GM18861 (cell line): Measurements from ENCODE around the gene HLA-DRB1.
"Not testable (repeated sequence)": the region's sequence is repeated elsewhere in the genome, so short reads cannot be mapped to it uniquely, and the experiment has no call there.

Experiments
- ATAC-seq: cut with Tn5 transposase; IDR thresholded peaks from one replicate; pipeline ENCODE4 v1.9.1; 2021; ENCODE audit not compliant: unreplicated experiment

HLA-DRB1 gene

DNA sequence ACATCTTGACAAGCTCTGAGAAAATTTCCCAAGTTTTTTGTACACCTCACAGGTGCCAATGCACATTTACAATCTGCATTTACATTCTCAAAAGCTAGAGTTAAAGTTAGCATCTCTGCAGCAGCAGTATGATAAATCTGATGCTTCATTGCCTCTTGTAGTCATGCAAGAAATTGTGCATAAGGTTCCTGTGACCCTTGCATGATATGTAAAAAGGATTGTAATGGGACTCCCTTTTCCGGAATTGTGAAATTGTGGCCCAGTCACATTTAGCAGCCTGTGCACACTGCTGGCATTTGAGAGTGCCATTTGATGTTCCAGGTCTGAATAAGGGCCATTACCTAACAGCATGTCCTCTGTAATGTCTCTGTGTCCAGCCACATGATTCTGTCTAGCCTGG, 24.1 kb downstream of the HLA-DRB1 start:
- ATAC-seq: no peak

DNA sequence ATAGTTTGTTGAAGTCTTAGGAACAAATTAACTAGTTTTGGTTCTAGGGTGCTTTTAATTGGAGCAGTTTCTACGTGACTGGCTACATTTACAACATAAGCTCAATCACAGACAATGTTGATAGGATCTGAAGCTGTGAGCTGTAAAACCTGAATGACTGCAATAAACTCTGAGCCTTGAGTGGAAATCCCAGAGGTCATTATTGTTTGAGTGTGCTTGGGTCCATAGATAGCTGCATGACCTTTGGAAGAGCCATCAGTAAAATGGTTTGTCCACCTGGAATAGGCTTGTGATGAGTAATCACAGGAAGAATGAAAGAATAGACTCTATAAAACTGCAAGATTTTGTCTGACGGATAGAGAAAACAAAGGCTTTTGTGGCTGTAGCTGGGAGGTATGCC, 26.7 kb downstream of the HLA-DRB1 start:
- ATAC-seq: no peak

DNA sequence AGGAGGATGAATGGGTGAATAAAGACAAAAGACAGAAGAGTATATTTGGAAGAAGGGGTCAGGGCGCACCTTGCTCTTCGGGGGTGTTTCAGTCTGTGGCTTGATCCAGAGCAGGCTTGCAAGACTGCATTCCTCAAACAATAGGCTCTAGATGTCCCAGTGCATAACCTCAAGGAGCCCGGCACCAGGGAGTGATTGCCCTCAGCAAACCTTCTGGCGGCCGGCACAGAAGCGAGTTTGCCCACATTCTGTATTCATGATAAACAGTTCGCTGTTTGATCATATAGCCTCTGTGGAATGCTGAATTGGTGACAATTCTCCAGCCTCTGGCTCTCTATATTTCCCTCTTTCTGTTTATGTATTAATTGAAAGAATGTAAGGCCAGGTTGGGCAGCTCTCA, 29.9 kb downstream of the HLA-DRB1 start:
- no peak for ATAC-seq

DNA sequence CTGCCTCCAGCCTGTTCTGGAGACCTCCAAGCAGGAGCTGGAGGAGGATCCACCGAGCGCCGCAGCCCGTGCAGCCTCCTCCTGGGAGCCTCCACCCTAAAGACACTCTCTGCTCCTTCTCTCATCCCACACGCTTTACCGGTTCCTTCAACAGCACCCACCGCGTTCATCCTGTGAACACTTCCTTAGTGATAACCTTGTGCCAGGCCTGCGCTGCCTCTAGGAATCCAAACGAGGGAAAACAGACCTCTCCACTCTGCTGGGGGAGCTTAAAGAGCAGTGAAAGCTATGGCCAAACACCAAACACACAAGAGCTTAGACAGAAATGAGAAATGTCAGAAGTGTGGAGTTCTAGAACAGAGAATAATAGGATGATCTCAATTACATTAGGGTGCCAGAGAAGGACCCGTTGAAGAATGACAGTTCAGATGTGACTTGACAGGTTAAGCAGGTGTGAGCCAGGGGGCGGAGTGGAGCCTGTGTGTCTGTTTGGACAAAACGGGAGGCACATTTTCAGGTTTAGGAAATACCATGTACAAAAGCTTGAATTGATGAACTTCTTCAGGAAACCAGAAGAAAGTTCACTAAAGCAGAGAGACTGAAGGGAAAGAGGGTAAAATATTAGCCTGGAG, 31.1 kb downstream of the HLA-DRB1 start:
- no peak for ATAC-seq

DNA sequence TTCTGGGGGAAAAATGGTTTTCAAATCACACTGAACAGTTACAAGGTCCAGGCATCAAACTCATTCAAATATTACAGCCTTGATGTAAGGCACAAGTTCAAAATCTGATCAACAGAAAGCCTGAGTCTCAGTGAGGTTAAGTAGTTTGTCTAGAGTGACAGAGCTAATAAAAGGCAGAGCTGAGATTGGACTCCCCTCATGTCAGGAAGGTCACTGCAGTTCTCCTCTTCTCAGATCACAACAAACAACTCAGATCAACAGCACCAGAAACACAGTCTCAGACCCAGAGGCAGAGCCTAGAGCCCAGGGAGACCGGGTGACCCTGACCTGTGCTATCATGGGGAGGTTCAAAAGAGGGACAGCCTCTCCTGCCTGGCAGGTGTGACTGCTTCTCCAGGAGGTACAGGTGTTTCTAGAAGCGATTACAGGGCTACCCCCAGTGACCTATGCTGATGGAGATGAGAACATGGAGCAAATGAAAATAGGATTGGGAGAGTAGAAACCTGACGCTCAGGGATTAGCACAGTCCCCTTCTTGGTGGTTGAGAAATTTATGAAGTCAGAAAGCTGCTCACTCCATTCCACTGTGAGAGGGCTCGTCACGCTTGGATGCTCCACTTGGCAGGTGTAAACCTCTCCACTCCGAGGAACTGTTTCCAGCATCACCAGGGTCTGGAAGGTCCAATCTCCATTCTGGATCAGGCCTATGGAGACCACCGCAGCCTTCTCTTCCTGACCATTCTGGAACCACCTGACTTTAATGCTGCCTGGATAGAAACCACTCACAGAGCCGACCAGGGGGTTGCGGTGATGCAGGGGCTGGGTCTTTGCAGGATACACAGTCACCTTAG, 35.3 kb downstream of the HLA-DRB1 start:
- ATAC-seq: no peak

DNA sequence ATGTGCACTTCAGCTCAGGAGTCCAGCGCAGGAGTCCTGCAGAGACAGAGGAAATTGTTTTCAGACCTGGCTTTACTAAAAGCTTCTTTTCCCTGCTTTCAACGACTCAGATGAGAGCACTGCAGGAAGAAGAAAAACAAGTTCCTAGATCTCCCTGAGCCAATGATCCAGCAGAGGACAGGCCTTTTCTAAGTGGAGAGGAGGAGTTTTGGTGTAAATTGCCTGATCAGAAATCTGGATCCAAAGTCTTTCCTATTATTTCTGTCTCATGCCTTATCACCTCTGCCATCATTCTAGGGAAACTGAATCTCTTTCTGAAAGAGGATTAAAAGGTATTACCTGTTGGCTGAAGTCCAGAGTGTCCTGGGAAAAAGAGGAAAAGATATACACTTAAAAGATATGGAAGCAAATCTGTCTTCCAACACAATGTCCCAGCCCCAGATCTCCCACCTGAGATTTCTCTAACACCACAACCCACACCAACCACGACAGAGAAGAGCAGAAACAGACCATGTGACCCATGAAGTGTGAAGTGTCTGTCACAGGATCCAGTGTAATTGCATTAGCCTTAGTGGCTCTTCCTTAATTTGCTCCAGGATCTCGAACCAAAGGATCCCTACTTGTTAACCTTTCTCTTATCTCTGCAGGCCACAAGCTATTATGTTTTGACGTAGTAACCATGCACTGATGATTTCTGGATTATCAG, 36.5 kb downstream of the HLA-DRB1 start:
- ATAC-seq: no peak

DNA sequence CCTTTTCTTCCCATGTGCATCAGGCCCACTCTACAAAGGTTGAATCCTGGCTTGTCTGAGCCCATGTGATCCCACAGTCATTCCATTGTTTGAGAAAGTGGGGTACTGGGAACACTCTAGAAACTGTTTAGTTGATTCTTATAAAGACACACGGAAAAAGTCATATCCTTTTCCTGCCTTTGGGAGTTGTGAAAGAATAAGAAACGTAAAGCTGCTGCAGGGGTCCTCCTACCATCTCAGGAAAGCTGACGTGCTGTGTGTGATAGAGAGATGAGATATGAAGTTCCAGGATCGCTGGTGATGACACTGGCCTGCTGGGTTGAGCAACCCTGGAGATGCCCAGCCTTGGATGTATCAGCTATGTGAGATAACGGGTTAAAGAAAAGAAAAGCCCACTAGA, 38.2 kb downstream of the HLA-DRB1 start:
- no peak for ATAC-seq

DNA sequence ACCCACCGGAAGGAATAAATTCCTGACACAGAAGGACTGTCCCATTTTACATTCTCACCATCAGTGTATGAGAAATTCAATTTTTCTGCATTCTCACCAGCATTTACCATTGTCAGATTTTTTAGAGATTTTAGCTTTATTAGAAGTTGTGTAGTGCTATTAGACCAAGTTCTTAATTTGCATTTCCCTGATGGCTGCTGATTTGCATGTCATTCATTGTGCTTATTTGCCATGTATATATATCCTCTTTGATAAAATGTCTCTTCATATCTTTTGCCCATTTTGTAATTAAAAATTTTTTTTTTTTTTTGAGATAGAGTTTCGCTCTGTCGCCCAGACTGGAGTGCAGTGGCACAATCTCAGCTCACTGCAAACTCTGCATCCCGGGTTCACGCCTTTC, 49.8 kb downstream of the HLA-DRB1 start:
- no peak for ATAC-seq

DNA sequence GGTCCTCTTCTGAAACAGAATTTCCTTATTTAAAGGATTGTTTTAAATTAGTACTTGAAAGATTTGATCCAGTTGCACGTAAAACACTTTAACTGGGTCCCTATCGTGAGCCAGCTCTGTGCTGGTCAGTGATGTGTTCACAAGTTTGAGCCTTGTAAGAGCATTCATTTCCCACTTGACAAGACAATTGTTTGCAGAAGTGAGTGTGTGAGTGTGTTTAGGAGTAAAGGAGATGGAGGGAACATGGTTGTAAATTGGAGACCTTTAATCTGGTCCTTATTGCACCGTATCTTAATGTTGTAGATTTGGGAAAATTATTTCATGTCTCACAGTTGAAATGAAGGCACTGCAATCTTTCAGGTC, 59.2 kb downstream of the HLA-DRB1 start:
- not testable (repeated sequence) for ATAC-seq

DNA sequence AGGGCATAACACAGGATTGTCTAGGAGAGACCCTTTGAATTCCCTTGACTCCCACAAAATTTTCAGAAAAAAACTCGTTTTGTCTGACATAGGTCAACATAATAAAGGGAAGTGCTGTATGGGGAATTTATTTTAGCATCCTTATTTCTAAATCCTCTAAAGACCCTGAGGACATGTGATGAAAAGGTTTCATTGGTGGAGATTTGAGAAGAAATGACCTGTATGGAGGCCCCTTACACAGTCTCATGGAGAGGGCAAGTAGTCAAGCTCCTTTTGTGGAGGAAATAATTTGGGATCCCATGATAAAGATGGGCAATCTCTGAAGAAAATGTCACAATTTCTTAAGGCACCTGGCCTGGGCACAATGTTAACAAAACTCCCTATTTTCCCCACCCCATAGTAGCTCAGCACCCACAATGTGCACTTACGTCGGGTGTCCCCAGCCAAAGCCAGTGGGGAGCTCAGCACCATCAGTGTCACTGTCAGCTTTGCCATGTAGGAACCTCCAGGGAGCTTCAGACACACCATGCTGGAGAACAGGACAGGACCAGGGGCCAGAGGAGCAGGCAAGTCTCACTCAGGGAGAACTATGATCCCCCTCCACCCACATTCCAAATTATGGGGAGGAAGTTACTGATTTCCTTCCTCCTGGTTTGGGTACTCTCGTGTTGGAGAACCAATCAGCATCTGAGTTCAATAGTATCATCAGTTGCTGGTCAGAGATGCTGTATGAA, 59.8 kb downstream of the HLA-DRB1 start, which contains the start of gene HLA-DRB5:
HLA-DRB5 (minus strand) TSS at position 591 of the 734 bp plus-strand sequence; CDS start at position 528, 63 bp downstream.
- no peak for ATAC-seq
